CD4-positive, CD25-positive, alpha-beta regulatory T cell (primary cell): ENCODE measurements around the gene IGSF9B. TPM values are rescaled to one million over a fixed set of nuclear protein-coding genes. Genes with fewer than 3 reads are reported as not detected.

Experiments used
- ATAC-seq, 2 donors: fragments of 150-1000 bp; cut with Tn5 transposase; one replicate each; pipeline ENCODE4 v1.10.0; 2021; ENCODE audit warnings: low read depth in 2 of 2, moderate number of reproducible peaks in 2 of 2, moderate library complexity in 1 of 2
- DNase-seq, 3 donors: peaks; one replicate each; pipeline versions ENCODE4 v3.0.0 to v3.0.0-alpha.2; 2012 to 2022; ENCODE audit warnings: mixed read lengths in 1 of 3
- H3K27ac ChIP-seq: one replicate; pipeline ENCODE4 v1.7.0; 2013; ENCODE audit warnings: mild to moderate bottlenecking, low read length; ENCODE audit not compliant: insufficient read depth, poor library complexity, severe bottlenecking
- H3K27me3 ChIP-seq: one replicate; pipeline ENCODE4 v1.7.0; 2013; ENCODE audit warnings: low read length; ENCODE audit not compliant: control insufficient read depth, insufficient read depth
- H3K36me3 ChIP-seq: one replicate; pipeline ENCODE4 v1.7.0; 2013; ENCODE audit warnings: mild to moderate bottlenecking, low read length, moderate library complexity; ENCODE audit not compliant: control insufficient read depth, insufficient read depth
- H3K4me1 ChIP-seq: 2 replicates; pipeline ENCODE4 v1.7.0; 2013; ENCODE audit warnings: mild to moderate bottlenecking, low read length; ENCODE audit not compliant: insufficient read depth, control insufficient read depth, poor library complexity, severe bottlenecking
- H3K4me3 ChIP-seq: one replicate; pipeline ENCODE4 v1.7.0; 2013; ENCODE audit warnings: low read depth, mild to moderate bottlenecking, low read length, moderate library complexity
- H3K9me3 ChIP-seq, 2 experiments: 1 replicate in 1 of 2; 2 replicates in 1 of 2; pipeline ENCODE4 v1.7.0; 2013; ENCODE audit warnings: low read length in 2 of 2, mild to moderate bottlenecking in 1 of 2, moderate library complexity in 1 of 2; ENCODE audit not compliant: control insufficient read depth in 2 of 2
- H3K27ac Mint-ChIP-seq, 3 donors: one replicate each; pipeline ENCODE4 v1.8.0; 2020 to 2022; ENCODE audit warnings: mild to moderate bottlenecking in 3 of 3, mixed read lengths in 3 of 3, moderate library complexity in 2 of 3
- H3K27me3 Mint-ChIP-seq: one replicate; pipeline ENCODE4 v1.8.0; 2022; ENCODE audit warnings: mild to moderate bottlenecking, mixed read lengths
- H3K36me3 Mint-ChIP-seq: one replicate; pipeline ENCODE4 v1.8.0; 2020; ENCODE audit warnings: mixed read lengths
- H3K4me1 Mint-ChIP-seq, 4 donors: one replicate each; pipeline ENCODE4 v1.8.0; 2020 to 2022; ENCODE audit warnings: mixed read lengths in 4 of 4, mild to moderate bottlenecking in 1 of 4
- H3K4me3 Mint-ChIP-seq, 4 donors: one replicate each; pipeline ENCODE4 v1.8.0; 2020 to 2022; ENCODE audit warnings: mild to moderate bottlenecking in 4 of 4, mixed read lengths in 4 of 4, moderate library complexity in 3 of 4
- H3K9me3 Mint-ChIP-seq, 7 donors: one replicate each; pipeline ENCODE4 v1.8.0; 2020 to 2022; ENCODE audit warnings: mixed read lengths in 7 of 7, mild to moderate bottlenecking in 3 of 7, moderate library complexity in 2 of 7
- polyA plus RNA-seq, 4 donors: library from polyadenylated mRNA; unstranded; fragments of 300-500 nt; fragmentation: Illumina TruSeq; gene quantifications; one replicate each; pipeline ENCODE4 v1.2.3, GENCODE V29; 2021
- total RNA-seq: library from RNA; stranded (reverse); gene quantifications from one replicate; pipeline ENCODE4 v1.2.3, GENCODE V29; 2022

IGSF9B gene
- total and polyA plus RNA-seq, 5 donors from 2014 or later = 0.65 to 40.0 (median 1.3) TPM

- ATAC-seq (no peak), DNase-seq (no peak)
- Mint-ChIP-seq H3K4me3 (no peak overlapping the region), H3K36me3 (no peaks in the 10 kb centered on the region), H3K9me3 (peaks cover 0 to 4% (median 0%) of the 10 kb centered on the region in 7 donors), H3K27ac (no peak overlapping the region), H3K27me3 (peaks cover 44% of the 10 kb centered on the region), H3K4me1 (peaks cover 0 to 13% (median 0%) of the 10 kb centered on the region in 4 donors)
- H3K27me3 ChIP-seq = peaks cover 5% of the 10 kb centered on the region
- H3K4me1 ChIP-seq = no peaks in the 10 kb centered on the region
- no peak overlapping the region for H3K27ac ChIP-seq
- H3K9me3 ChIP-seq = no peaks in the 10 kb centered on the region
- no peaks in the 10 kb centered on the region for H3K36me3 ChIP-seq
- no peak overlapping the region for H3K4me3 ChIP-seq
Measured at GRCh38 chr11:133969112-133969511, 12.3 kb upstream of the IGSF9B start.

DNA sequence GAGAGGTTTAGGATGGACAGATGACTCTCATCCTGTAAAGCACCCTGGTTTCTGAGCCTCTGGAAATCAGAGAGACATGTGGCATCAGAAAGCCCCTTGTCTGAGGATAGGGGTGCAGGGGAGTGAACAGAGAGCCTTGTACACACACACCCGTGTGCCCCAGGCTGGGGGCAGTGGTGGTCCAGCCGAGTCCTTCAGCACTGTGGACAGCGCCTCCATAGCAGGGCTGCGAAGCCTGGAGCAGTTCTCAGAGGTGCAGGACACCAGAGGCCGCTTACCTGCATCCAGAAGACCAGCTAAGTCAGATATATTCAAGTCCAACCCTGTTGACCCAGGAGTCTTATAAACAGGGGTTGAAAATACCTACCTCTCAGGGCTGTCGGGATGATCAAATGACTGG lies 11.5 kb upstream of the IGSF9B start:
- Mint-ChIP-seq H3K36me3 (no peaks in the 10 kb centered on the region), H3K4me1 (peaks cover 0 to 13% (median 0%) of the 10 kb centered on the region in 4 donors), H3K4me3 (peak overlapping the region in 2 of 4 donors; percentile 23 to 89), H3K27ac (no peak overlapping the region), H3K27me3 (peaks cover 44% of the 10 kb centered on the region), H3K9me3 (peaks cover 0 to 4% (median 0%) of the 10 kb centered on the region in 7 donors)
- Histone ChIP-seq H3K27ac (no peak overlapping the region), H3K9me3 (no peaks in the 10 kb centered on the region), H3K4me3 (no peak overlapping the region), H3K36me3 (no peaks in the 10 kb centered on the region), H3K27me3 (peaks cover 5% of the 10 kb centered on the region), H3K4me1 (no peaks in the 10 kb centered on the region)
- DNase-seq = no peak
- ATAC-seq = no peak

DNA sequence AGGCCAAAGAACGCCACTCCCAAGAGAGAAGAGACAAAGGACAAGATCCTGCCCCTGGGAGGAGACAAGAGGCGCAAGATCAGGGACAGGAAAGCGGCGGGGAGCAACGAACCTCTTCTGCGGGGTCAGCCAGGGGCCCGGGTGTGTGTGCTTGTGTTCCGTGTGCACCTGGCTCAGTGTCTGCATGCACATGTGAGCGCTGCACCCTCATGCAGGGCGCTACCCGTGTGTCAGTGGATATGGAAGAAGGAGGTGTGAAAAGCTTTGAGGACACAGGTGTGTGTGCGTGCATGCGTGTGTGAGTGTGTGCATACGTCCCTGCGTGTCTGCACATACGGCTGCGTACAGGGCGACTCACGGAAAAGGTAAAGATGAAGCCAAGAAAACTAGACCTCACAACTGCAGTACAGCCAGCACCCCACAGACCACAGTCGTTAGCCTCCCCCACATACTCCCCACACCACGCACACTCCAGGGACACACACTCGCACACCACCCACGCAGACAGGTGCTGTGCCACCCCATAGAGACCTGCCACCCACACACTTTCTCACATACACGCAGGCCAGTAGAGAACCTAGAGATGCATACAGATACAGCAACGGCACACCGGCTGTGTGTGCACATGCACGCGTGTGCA lies 11.0 kb upstream of the IGSF9B start:
- H3K4me1 ChIP-seq = no peaks in the 10 kb centered on the region
- peaks cover 0 to 4% (median 0%) of the 10 kb centered on the region in 7 donors for H3K9me3 Mint-ChIP-seq
- peak overlapping the region in 2 of 3 donors; percentile 55 to 63 for H3K27ac Mint-ChIP-seq
- peak overlapping the region; percentile 21 to 90 (median 83) for H3K4me3 Mint-ChIP-seq
- no peaks in the 10 kb centered on the region for H3K36me3 Mint-ChIP-seq
- ATAC-seq = no peak
- H3K4me3 ChIP-seq = peak overlapping the region; percentile 61
- peaks cover 5% of the 10 kb centered on the region for H3K27me3 ChIP-seq
- H3K27ac ChIP-seq = no peak overlapping the region
- peaks cover 44% of the 10 kb centered on the region for H3K27me3 Mint-ChIP-seq
- H3K4me1 Mint-ChIP-seq = peaks cover 0 to 13% (median 0%) of the 10 kb centered on the region in 4 donors
- H3K9me3 ChIP-seq = no peaks in the 10 kb centered on the region
- no peak for DNase-seq
- H3K36me3 ChIP-seq = no peaks in the 10 kb centered on the region

- Histone ChIP-seq H3K27me3 (peaks cover 5% of the 10 kb centered on the region), H3K4me3 (peak overlapping the region; percentile 61), H3K36me3 (no peaks in the 10 kb centered on the region), H3K4me1 (no peaks in the 10 kb centered on the region), H3K27ac (no peak overlapping the region), H3K9me3 (no peaks in the 10 kb centered on the region)
- peaks cover 0 to 4% (median 0%) of the 10 kb centered on the region in 7 donors for H3K9me3 Mint-ChIP-seq
- peak overlapping the region; percentile 21 to 90 (median 83) for H3K4me3 Mint-ChIP-seq
- H3K4me1 Mint-ChIP-seq = peaks cover 0 to 13% (median 0%) of the 10 kb centered on the region in 4 donors
- ATAC-seq (peak; percentile 64 to 71), DNase-seq (peak; percentile 29 to 67 (median 55))
- no peaks in the 10 kb centered on the region for H3K36me3 Mint-ChIP-seq
- H3K27ac Mint-ChIP-seq = peak overlapping the region in 2 of 3 donors; percentile 55 to 63
- peaks cover 44% of the 10 kb centered on the region for H3K27me3 Mint-ChIP-seq
Measured at GRCh38 chr11:133966921-133967598, 10.3 kb upstream of the IGSF9B start.

- peaks cover 0 to 4% (median 0%) of the 10 kb centered on the region in 7 donors for H3K9me3 Mint-ChIP-seq
- no peak for DNase-seq
- H3K4me3 Mint-ChIP-seq = no peak overlapping the region
- H3K4me1 ChIP-seq = no peaks in the 10 kb centered on the region
- H3K36me3 ChIP-seq = no peaks in the 10 kb centered on the region
- H3K4me1 Mint-ChIP-seq = peaks cover 0 to 13% (median 0%) of the 10 kb centered on the region in 4 donors
- no peak for ATAC-seq
- H3K27ac Mint-ChIP-seq = peak overlapping the region in 1 of 3 donors; percentile 4
- no peak overlapping the region for H3K4me3 ChIP-seq
- H3K27me3 ChIP-seq = peaks cover 5% of the 10 kb centered on the region
- no peaks in the 10 kb centered on the region for H3K36me3 Mint-ChIP-seq
- no peaks in the 10 kb centered on the region for H3K9me3 ChIP-seq
- H3K27me3 Mint-ChIP-seq = peaks cover 47% of the 10 kb centered on the region
- H3K27ac ChIP-seq = no peak overlapping the region
Measured at GRCh38 chr11:133966172-133966651, 9.4 kb upstream of the IGSF9B start.

GRCh38 chr11:133965031-133965601 lies 8.3 kb upstream of the IGSF9B start:
- Histone ChIP-seq H3K4me3 (no peak overlapping the region), H3K27ac (no peak overlapping the region), H3K36me3 (no peaks in the 10 kb centered on the region), H3K4me1 (no peaks in the 10 kb centered on the region), H3K9me3 (no peaks in the 10 kb centered on the region), H3K27me3 (peaks cover 5% of the 10 kb centered on the region)
- no peaks in the 10 kb centered on the region for H3K36me3 Mint-ChIP-seq
- peaks cover 0 to 13% (median 0%) of the 10 kb centered on the region in 4 donors for H3K4me1 Mint-ChIP-seq
- H3K4me3 Mint-ChIP-seq = no peak overlapping the region
- DNase-seq (no peak), ATAC-seq (no peak)
- H3K27ac Mint-ChIP-seq = peak overlapping the region in 1 of 3 donors; percentile 73
- peaks cover 0 to 4% (median 0%) of the 10 kb centered on the region in 7 donors for H3K9me3 Mint-ChIP-seq
- peaks cover 49% of the 10 kb centered on the region for H3K27me3 Mint-ChIP-seq

- H3K36me3 ChIP-seq = no peaks in the 10 kb centered on the region
- no peaks in the 10 kb centered on the region for H3K4me1 ChIP-seq
- Mint-ChIP-seq H3K4me3 (no peak overlapping the region), H3K9me3 (peaks cover 0 to 4% (median 0%) of the 10 kb centered on the region in 7 donors), H3K4me1 (peaks cover 0 to 13% (median 0%) of the 10 kb centered on the region in 4 donors), H3K27ac (no peak overlapping the region), H3K27me3 (peaks cover 53% of the 10 kb centered on the region), H3K36me3 (no peaks in the 10 kb centered on the region)
- H3K27me3 ChIP-seq = peaks cover 5% of the 10 kb centered on the region
- H3K27ac ChIP-seq = no peak overlapping the region
- no peak overlapping the region for H3K4me3 ChIP-seq
- ATAC-seq (no peak), DNase-seq (no peak)
- H3K9me3 ChIP-seq = no peaks in the 10 kb centered on the region
Measured at GRCh38 chr11:133964356-133964755, 7.6 kb upstream of the IGSF9B start.
